Measurements from ENCODE around the gene C11orf21.

GRCh38 chr11:2247496-2247895 lies 54.2 kb downstream of the C11orf21 start:
- TF ChIP-seq CTCF (conservative IDR thresholded peaks at IDR 0.05; ENCODE audit: low read length) (no peak), EZH2phosphoT487 (IDR thresholded peaks at IDR 0.05; ENCODE audit: borderline replicate concordance, low read depth, low read length) (no peak)

Data from OCI-LY7 (cell line).